Measurements from ENCODE around the gene OR5B21. TPM values are rescaled to one million over a fixed set of nuclear protein-coding genes. Genes with fewer than 3 reads are reported as not detected.

Gene OR5B21
- total and polyA plus RNA-seq, 10 of the 15 experiments (the other 5 are each of a cell fraction or from before 2014, with no cell fraction given) = 0.22 to 0.41 (median 0.22) TPM; not detected in 7

GRCh38 chr11:58465690-58466089 lies 42.2 kb downstream of the OR5B21 start:
- BruUV-seq (replicated peaks) = no TSS peak
- RAD21 ChIA-PET (ENCODE audit: unreplicated experiment) = no interaction called here
- SMC1A ChIA-PET (ENCODE audit: uncharacterized antibody, unreplicated experiment) = interaction anchor here (1.1 to 1.2 kb wide), 2 partner anchors 10 to 33 kb away, joined by 4 read pairs; no protein-coding TSS in a partner anchor
- H3K4me3 ChIP-seq = no peak overlapping the region
- H3K27ac ChIP-seq (ENCODE audit: control insufficient read depth, insufficient read depth) = no peak overlapping the region
- no peaks in the 10 kb centered on the region for H3K36me3 ChIP-seq (ENCODE audit: control insufficient read depth in 2 of 2, insufficient read depth in 2 of 2, low read length in 1 of 2)
- intact Hi-C loops (cut with micrococcal nuclease; ENCODE audit: unreplicated experiment) (no loop called here), in situ Hi-C loops (cut with MboI) (no loop called here)
- H3K9ac ChIP-seq (ENCODE audit: control insufficient read depth, insufficient read depth, low read length) = no peak overlapping the region
- no peaks in the 10 kb centered on the region for H4K20me1 ChIP-seq (ENCODE audit: control insufficient read depth, insufficient read depth)
- no peak overlapping the region for H2AFZ ChIP-seq (ENCODE audit: control insufficient read depth, low read depth, low read length)
- H3K27me3 ChIP-seq (replicated peaks in 1 of 2; ENCODE audit: control insufficient read depth in 2 of 2, insufficient read depth in 2 of 2, low read length in 1 of 2) = no peaks in the 10 kb centered on the region
- no peaks in the 10 kb centered on the region for H3K79me2 ChIP-seq (ENCODE audit: control insufficient read depth, insufficient read depth, low read length)
- DNase-seq (ENCODE audit: low read depth, low spot score) (no peak), FAIRE-seq (no peak), ATAC-seq (no peak)
- no peaks in the 10 kb centered on the region; the same call in 2 of the 3 replicates for H3K9me3 ChIP-seq (replicated peaks; ENCODE audit: control insufficient read depth, insufficient read depth, low read length)
- no peaks in the 10 kb centered on the region for H3K4me1 ChIP-seq (ENCODE audit: control insufficient read depth, insufficient read depth, low read length)
- POLR2A ChIA-PET = no interaction called here
- no peak overlapping the region for H3K4me2 ChIP-seq (ENCODE audit: control insufficient read depth, insufficient read depth)
- CTCF ChIA-PET = interaction anchor here (1.4 kb wide), 1 partner anchor 47 kb away, joined by 4 read pairs; no protein-coding TSS in a partner anchor
- TF ChIP-seq NFYA (IDR thresholded peaks at IDR 0.05; ENCODE audit: borderline replicate concordance, low read depth, low read length) = no peak
- no peak for TF ChIP-seq ZNF274 (IDR thresholded peaks at IDR 0.05; ENCODE audit: insufficient read depth, insufficient read length)
- no peak for TF ChIP-seq WRNIP1 (IDR thresholded peaks at IDR 0.05; ENCODE audit: borderline replicate concordance, low read depth, low read length)
- TF ChIP-seq IKZF1 (conservative IDR thresholded peaks at IDR 0.05) = no peak
- TF ChIP-seq ZNF24 (IDR thresholded peaks at IDR 0.05) = no peak
- no peak for TF ChIP-seq NFXL1 (IDR thresholded peaks at IDR 0.05; ENCODE audit: borderline replicate concordance)
- TF ChIP-seq REST (IDR thresholded peaks at IDR 0.05; ENCODE audit: low read depth, low read length) = no peak
- TF ChIP-seq BACH1 (IDR thresholded peaks at IDR 0.05; ENCODE audit: borderline replicate concordance) = no peak
- no peak for TF ChIP-seq ATF3 (IDR thresholded peaks at IDR 0.05; ENCODE audit: borderline replicate concordance, extremely low read depth, low read depth, low read length)
- TF ChIP-seq MTA3 (IDR thresholded peaks at IDR 0.05; ENCODE audit: borderline replicate concordance, low read length) = no peak
- TF ChIP-seq BMI1 (IDR thresholded peaks at IDR 0.05; ENCODE audit: borderline replicate concordance) = no peak
- no peak for TF ChIP-seq CREB1 (IDR thresholded peaks at IDR 0.05; ENCODE audit: low read depth)
- TF ChIP-seq MEF2A (IDR thresholded peaks at IDR 0.05; ENCODE audit: insufficient read depth, low read depth, low read length) = no peak
- 0% methylated on average over 3 of the region's 3 CpGs for WGBS (ENCODE audit: insufficient coverage, insufficient replicate concordance, low lambda C conversion rate, missing lambda C conversion rate)

Other genes starting within 250 kb of the OR5B21 start
Only the 7 nearest of the 9 such genes appear.
- gene OR5B17, start 149.0 kb downstream of the OR5B21 start, total RNA-seq (2014; rRNA removed) = not detected in 2 replicates
- gene OR5B17, start 149.0 kb downstream of the OR5B21 start, total RNA-seq (2014; rRNA removed; fragmentation: Illumina TruSeq; extraction: Trizol) = not detected in 2 replicates
- not detected in 2 replicates for gene OR5B17, start 149.0 kb downstream of the OR5B21 start, total RNA-seq (2021)
- gene OR5B17, start 149.0 kb downstream of the OR5B21 start, polyA plus RNA-seq (2011; rRNA removed) = not detected in 2 replicates
- not detected in 2 replicates for gene OR5B17, start 149.0 kb downstream of the OR5B21 start, polyA plus RNA-seq (2014; fragmentation: Illumina TruSeq; extraction: Trizol)
- gene OR5B17, start 149.0 kb downstream of the OR5B21 start, polyA plus RNA-seq (2014; fragmentation: Nextera tagmentation; extraction: Ambion mirVana) = not detected
- not detected in 2 replicates for gene OR5B17, start 149.0 kb downstream of the OR5B21 start, polyA plus RNA-seq (2014; rRNA removed)
- gene OR5B17, start 149.0 kb downstream of the OR5B21 start, polyA plus RNA-seq (2016; fragmentation: Nextera tagmentation; extraction: Ambion mirVana) = not detected
- gene OR5B3, start 101.2 kb downstream of the OR5B21 start, total RNA-seq (2014; rRNA removed) = not detected in 2 replicates
- not detected in 2 replicates for gene OR5B3, start 101.2 kb downstream of the OR5B21 start, total RNA-seq (2014; rRNA removed; fragmentation: Illumina TruSeq; extraction: Trizol)
- gene OR5B3, start 101.2 kb downstream of the OR5B21 start, total RNA-seq (2021) = not detected in 2 replicates
- not detected in 2 replicates for gene OR5B3, start 101.2 kb downstream of the OR5B21 start, polyA plus RNA-seq (2011; rRNA removed)
- gene OR5B3, start 101.2 kb downstream of the OR5B21 start, polyA plus RNA-seq (2014; fragmentation: Illumina TruSeq; extraction: Trizol) = not detected in 2 replicates
- gene OR5B3, start 101.2 kb downstream of the OR5B21 start, polyA plus RNA-seq (2014; fragmentation: Nextera tagmentation; extraction: Ambion mirVana) = not detected
- gene OR5B3, start 101.2 kb downstream of the OR5B21 start, polyA plus RNA-seq (2014; rRNA removed) = not detected in 2 replicates
- not detected for gene OR5B3, start 101.2 kb downstream of the OR5B21 start, polyA plus RNA-seq (2016; fragmentation: Nextera tagmentation; extraction: Ambion mirVana)
- gene OR5B2, start 80.0 kb downstream of the OR5B21 start, total RNA-seq (2014; rRNA removed) = not detected in 2 replicates
- gene OR5B2, start 80.0 kb downstream of the OR5B21 start, total RNA-seq (2014; rRNA removed; fragmentation: Illumina TruSeq; extraction: Trizol) = not detected in 2 replicates
- not detected in 2 replicates for gene OR5B2, start 80.0 kb downstream of the OR5B21 start, total RNA-seq (2021)
- gene OR5B2, start 80.0 kb downstream of the OR5B21 start, polyA plus RNA-seq (2011; rRNA removed) = 0.26 and 0.82 TPM in 2 replicates
- gene OR5B2, start 80.0 kb downstream of the OR5B21 start, polyA plus RNA-seq (2014; fragmentation: Illumina TruSeq; extraction: Trizol) = not detected in 2 replicates
- not detected for gene OR5B2, start 80.0 kb downstream of the OR5B21 start, polyA plus RNA-seq (2014; fragmentation: Nextera tagmentation; extraction: Ambion mirVana)
- gene OR5B2, start 80.0 kb downstream of the OR5B21 start, polyA plus RNA-seq (2014; rRNA removed) = not detected in 2 replicates
- not detected for gene OR5B2, start 80.0 kb downstream of the OR5B21 start, polyA plus RNA-seq (2016; fragmentation: Nextera tagmentation; extraction: Ambion mirVana)
- not detected in 2 replicates for gene OR5B12, start 65.9 kb downstream of the OR5B21 start, total RNA-seq (2014; rRNA removed)
- not detected in 2 replicates for gene OR5B12, start 65.9 kb downstream of the OR5B21 start, total RNA-seq (2014; rRNA removed; fragmentation: Illumina TruSeq; extraction: Trizol)
- gene OR5B12, start 65.9 kb downstream of the OR5B21 start, total RNA-seq (2021) = not detected in 2 replicates
- 0.29 and 0.35 TPM in 2 replicates for gene OR5B12, start 65.9 kb downstream of the OR5B21 start, polyA plus RNA-seq (2011; rRNA removed)
- gene OR5B12, start 65.9 kb downstream of the OR5B21 start, polyA plus RNA-seq (2014; fragmentation: Illumina TruSeq; extraction: Trizol) = not detected in 2 replicates
- not detected for gene OR5B12, start 65.9 kb downstream of the OR5B21 start, polyA plus RNA-seq (2014; fragmentation: Nextera tagmentation; extraction: Ambion mirVana)
- gene OR5B12, start 65.9 kb downstream of the OR5B21 start, polyA plus RNA-seq (2014; rRNA removed) = not detected in 2 replicates
- gene OR5B12, start 65.9 kb downstream of the OR5B21 start, polyA plus RNA-seq (2016; fragmentation: Nextera tagmentation; extraction: Ambion mirVana) = not detected
- 131 and 142 TPM in 2 replicates for gene LPXN, start 67.8 kb upstream of the OR5B21 start, total RNA-seq (2014; rRNA removed)
- gene LPXN, start 67.8 kb upstream of the OR5B21 start, total RNA-seq (2014; rRNA removed; fragmentation: Illumina TruSeq; extraction: Trizol) = 189 and 193 TPM in 2 replicates
- 154 and 164 TPM in 2 replicates for gene LPXN, start 67.8 kb upstream of the OR5B21 start, total RNA-seq (2021)
- gene LPXN, start 67.8 kb upstream of the OR5B21 start, polyA plus RNA-seq (2011; rRNA removed) = 324 and 342 TPM in 2 replicates
- gene LPXN, start 67.8 kb upstream of the OR5B21 start, polyA plus RNA-seq (2014; fragmentation: Illumina TruSeq; extraction: Trizol) = 349 and 479 TPM in 2 replicates
- 100 to 1,000 TPM; 175 to 268 TPM for gene LPXN, start 67.8 kb upstream of the OR5B21 start, polyA plus RNA-seq (2014; fragmentation: Nextera tagmentation; extraction: Ambion mirVana)
- gene LPXN, start 67.8 kb upstream of the OR5B21 start, polyA plus RNA-seq (2014; rRNA removed) = 189 and 214 TPM in 2 replicates
- gene LPXN, start 67.8 kb upstream of the OR5B21 start, polyA plus RNA-seq (2016; fragmentation: Nextera tagmentation; extraction: Ambion mirVana) = 100 to 1,000 TPM; 196 to 207 TPM
- 34.8 and 40.7 TPM in 2 replicates for gene ZFP91, start 71.0 kb upstream of the OR5B21 start, total RNA-seq (2014; rRNA removed)
- gene ZFP91, start 71.0 kb upstream of the OR5B21 start, total RNA-seq (2014; rRNA removed; fragmentation: Illumina TruSeq; extraction: Trizol) = 40.7 and 41.0 TPM in 2 replicates
- gene ZFP91, start 71.0 kb upstream of the OR5B21 start, total RNA-seq (2021) = 40.7 and 41.3 TPM in 2 replicates
- gene ZFP91, start 71.0 kb upstream of the OR5B21 start, polyA plus RNA-seq (2011; rRNA removed) = 40.5 and 53.1 TPM in 2 replicates
- gene ZFP91, start 71.0 kb upstream of the OR5B21 start, polyA plus RNA-seq (2014; fragmentation: Illumina TruSeq; extraction: Trizol) = 54.1 and 63.7 TPM in 2 replicates
- gene ZFP91, start 71.0 kb upstream of the OR5B21 start, polyA plus RNA-seq (2014; fragmentation: Nextera tagmentation; extraction: Ambion mirVana) = 10 to 100 TPM; 15.6 to 21.4 TPM
- 25.7 and 28.7 TPM in 2 replicates for gene ZFP91, start 71.0 kb upstream of the OR5B21 start, polyA plus RNA-seq (2014; rRNA removed)
- gene ZFP91, start 71.0 kb upstream of the OR5B21 start, polyA plus RNA-seq (2016; fragmentation: Nextera tagmentation; extraction: Ambion mirVana) = 10 to 100 TPM; 12.9 to 14.3 TPM
- 2.3 and 2.6 TPM in 2 replicates for gene CNTF, start 114.6 kb upstream of the OR5B21 start, total RNA-seq (2014; rRNA removed)
- 2.2 and 2.8 TPM in 2 replicates for gene CNTF, start 114.6 kb upstream of the OR5B21 start, total RNA-seq (2014; rRNA removed; fragmentation: Illumina TruSeq; extraction: Trizol)
- 1.6 and 2.1 TPM in 2 replicates for gene CNTF, start 114.6 kb upstream of the OR5B21 start, total RNA-seq (2021)
- gene CNTF, start 114.6 kb upstream of the OR5B21 start, polyA plus RNA-seq (2011; rRNA removed) = 0.76 and 1.2 TPM in 2 replicates
- gene CNTF, start 114.6 kb upstream of the OR5B21 start, polyA plus RNA-seq (2014; fragmentation: Illumina TruSeq; extraction: Trizol) = 0.60 and 1.2 TPM in 2 replicates
- gene CNTF, start 114.6 kb upstream of the OR5B21 start, polyA plus RNA-seq (2014; fragmentation: Nextera tagmentation; extraction: Ambion mirVana) = under 1 TPM; 0.16 to 0.20 TPM
- 0.69 and 1.2 TPM in 2 replicates for gene CNTF, start 114.6 kb upstream of the OR5B21 start, polyA plus RNA-seq (2014; rRNA removed)
- under 1 TPM; 0.47 to 0.68 TPM for gene CNTF, start 114.6 kb upstream of the OR5B21 start, polyA plus RNA-seq (2016; fragmentation: Nextera tagmentation; extraction: Ambion mirVana)